Measurements from ENCODE around the gene LDHA.
"Not testable (repeated sequence)": the region's sequence is repeated elsewhere in the genome, so short reads cannot be mapped to it uniquely, and the experiment has no call there.

LDHA gene

DNA sequence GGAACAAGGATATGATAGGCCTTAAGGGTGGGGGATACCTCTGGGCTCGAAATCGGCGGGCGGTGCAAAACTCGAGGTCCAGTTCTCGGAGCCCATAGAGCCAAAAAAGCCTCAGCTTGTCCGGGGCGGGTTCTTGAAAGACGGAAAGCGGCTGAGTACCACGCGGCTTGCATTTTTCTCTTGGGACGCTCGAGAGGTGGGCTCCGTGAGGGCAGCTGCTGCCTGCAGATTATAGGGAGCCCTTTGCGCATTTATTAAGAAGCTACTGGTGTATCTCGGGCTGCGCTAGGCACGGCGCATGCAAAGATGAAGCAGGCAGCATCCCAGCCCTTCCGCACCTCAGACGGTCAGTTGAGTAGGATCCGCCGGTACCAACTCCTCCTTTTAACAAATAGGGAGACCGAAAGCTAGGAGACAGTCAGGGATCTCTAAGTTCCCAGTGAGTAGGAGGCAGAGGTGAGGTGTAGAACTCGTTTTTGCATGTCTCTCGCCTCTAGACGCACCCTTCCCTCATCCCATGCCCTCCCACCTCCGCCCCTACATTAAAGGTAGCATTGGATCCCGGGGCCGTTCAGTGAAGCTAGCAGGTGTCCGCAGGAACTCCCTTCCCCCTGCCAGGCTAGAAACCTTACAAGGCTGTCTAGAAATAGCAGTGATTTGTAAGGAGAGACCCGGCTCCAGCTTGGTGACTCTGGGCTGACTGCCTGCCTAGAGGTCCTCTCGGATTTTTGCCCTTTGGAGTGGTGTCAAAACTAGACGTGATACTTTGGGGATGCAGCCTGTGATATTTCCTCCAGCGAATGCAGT, 768 bp downstream of the LDHA start:
- DNase-seq (ENCODE audit: low read depth): no peak

DNA sequence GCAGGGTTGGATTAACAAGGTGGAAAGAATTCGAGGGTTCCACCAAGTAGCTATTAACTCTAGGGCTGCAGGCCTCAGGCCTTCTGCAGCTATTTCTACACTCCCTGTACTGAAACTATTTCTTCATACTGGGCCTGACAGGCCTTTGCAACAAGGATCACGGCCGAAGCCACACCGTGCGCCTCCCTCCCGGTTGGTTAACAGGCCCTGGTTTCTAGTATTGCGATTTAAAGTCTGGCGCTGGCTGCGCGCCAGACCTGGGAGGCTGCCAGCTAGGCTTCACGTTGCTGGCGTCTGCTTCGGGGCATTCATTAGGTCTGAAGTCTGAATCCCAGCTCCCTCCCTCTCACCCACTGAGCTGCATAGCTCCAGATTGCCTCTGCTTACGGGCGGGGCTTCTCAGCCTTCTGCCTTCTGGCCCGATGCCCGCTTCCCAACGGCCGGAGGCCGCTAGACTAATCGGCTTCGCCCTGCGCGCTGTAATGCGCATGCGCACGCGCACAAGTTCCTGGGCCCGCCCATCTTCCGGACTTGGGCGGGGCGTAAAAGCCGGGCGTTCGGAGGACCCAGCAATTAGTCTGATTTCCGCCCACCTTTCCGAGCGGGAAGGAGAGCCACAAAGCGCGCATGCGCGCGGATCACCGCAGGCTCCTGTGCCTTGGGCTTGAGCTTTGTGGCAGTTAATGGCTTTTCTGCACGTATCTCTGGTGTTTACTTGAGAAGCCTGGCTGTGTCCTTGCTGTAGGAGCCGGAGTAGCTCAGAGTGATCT, 1.6 kb downstream of the LDHA start:
- peak; percentile 84 for DNase-seq (ENCODE audit: low read depth)

DNA sequence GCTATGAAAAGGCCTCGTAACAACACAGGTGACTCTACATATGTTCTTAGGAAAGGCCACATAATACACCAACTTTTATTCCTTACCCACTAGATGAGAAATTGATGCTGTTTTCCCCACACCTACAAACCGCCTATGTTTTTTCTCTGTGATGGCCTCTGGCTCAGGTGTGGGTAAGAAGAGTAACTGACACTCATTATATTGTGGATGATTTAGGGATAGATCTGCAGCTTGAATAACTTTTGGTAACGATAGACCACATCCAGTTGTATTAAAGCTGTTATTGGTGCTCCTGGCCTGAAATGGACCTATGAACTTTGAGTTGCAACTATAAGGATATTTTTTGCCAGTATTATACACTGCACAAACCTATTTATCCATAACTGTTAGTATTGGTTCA, 3.6 kb downstream of the LDHA start:
- DNase-seq (ENCODE audit: low read depth): no peak

DNA sequence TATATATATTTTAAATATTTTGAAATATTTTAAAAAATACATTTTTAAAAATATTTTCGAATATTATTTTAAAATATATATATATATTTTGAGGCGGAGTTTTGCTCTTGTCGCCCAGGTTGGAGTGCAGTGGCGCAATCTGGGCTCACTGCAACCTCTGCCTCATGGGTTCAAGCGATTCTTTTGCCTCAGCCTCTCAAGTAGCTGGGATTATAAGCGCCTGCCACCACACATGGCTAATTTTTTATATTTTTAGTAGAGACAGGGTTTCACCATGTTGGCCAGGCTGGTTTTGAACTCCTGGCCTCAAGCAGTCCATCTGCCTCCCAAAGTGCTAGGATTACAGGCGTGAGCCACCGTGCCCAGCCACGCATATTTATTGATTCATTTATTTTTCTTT, 6.7 kb downstream of the LDHA start:
- DNase-seq (ENCODE audit: low read depth): not testable (repeated sequence)

DNA sequence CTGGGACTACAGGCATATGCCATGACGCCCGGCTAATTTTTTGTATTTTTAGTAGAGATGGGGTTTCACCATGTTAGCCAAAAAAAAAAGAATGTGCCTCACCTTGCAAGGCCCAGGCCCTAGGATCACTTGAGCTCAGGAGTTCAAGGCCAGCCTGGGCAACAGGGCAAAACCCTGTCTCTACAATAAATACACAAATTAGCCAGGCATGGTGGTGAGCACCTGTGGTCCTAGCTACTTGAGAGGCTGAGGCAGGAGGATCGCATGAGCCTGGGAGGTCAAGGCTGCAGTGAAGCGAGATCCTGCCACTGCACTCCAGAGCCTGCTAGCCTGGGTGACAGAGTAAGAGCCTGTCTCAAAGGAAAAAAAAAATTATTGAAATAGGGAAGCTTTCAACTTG, 9.7 kb downstream of the LDHA start:
- DNase-seq (ENCODE audit: low read depth): no peak

DNA sequence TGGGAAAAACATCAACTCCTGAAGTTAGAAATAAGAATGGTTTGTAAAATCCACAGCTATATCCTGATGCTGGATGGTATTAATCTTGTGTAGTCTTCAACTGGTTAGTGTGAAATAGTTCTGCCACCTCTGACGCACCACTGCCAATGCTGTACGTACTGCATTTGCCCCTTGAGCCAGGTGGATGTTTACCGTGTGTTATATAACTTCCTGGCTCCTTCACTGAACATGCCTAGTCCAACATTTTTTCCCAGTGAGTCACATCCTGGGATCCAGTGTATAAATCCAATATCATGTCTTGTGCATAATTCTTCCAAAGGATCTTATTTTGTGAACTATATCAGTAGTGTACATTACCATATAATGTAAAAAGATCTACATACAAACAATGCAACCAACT, 13.0 kb downstream of the LDHA start:
- DNase-seq (ENCODE audit: low read depth): not testable (repeated sequence)

DNA sequence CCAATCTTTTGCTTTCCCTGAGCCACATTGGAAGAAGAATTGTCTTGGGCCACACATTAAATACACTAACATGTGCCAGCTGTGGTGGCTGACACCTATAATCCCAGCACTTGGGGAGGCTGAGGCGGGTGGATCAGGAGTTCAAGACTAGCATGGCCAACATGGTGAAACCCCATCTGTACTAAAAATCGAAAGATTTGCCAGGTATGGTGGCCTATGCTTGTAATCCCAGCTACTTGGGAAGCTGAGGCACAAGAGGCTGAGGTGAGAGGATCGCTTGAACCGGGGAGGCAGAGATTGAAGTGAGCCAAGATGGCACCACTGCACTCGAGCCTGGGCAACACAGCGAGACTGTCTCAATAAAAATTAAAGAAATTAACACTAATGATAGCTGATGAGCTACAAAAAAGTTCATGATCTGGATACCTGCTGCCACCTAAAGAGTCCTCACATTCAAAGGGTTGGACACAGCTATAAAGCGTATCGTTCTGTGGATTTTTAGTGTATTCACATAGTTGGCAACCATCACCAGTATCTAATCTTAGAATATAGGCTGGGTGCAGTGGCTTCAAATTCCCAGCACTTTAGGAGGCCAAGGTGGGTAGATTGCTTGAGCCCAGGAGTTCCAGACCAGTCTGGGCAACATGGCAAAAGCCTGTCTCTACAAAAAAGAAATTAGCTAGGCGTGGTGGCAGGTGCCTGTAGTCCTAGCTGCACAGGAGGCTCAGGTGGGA, 14.4 kb downstream of the LDHA start:
- DNase-seq (ENCODE audit: low read depth): no peak

DNA sequence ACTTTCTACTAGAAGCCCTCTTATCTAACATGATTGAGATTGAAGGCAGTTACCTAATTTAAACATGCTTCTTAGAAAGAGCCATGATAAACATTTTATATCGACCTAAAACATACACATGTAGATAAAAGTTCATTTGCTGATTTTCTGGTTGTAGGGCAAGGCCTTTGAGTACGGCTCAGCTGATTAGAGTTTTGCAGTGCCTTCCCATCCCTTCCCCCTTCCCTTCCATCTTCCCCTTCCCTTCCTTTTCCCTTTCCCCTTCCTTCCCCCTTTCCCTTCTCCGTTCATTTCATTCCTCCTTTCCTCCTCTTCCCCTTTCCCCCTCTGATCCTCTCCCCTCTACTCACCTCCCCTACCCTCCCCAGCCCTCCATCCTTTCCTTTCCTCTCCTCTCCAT, 22.1 kb downstream of the LDHA start:
- DNase-seq (ENCODE audit: low read depth): no peak

DNA sequence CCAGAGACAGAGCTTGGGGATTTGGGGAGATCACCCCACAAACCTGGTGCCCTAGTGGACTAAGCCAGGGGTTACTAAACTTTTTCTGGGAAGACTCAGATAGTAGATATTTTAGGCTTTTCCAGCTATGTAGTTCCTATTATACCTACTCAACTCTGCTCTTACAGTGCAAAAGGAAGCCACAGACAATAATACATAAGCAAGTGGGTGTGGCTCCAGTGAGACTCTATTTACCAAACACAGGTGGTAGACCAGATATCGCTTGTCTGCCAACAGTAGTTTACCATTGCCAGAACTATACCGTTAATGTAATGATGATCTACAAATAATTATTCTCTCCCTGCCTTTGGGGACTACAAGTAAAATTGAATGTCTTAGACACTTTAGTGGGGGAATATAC, 24.7 kb downstream of the LDHA start:
- DNase-seq (ENCODE audit: low read depth): no peak

DNA sequence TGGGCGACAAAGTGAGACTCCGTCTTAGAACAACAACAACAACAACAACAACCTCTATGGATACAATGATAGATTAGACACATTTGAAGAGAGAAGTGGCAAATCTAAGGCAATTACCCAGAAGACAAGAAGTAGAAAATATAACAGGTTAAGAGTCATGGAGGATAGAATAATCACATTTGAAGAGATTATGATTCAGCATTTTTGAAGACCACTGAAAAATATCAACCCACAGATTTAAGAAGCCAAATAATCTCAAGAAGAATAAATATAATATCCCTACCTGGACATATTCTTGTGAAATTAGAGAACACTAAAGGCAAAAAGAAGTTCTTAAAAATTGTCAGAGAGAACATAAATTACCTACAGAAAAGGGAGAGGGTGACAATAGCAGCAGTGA, 25.7 kb downstream of the LDHA start:
- DNase-seq (ENCODE audit: low read depth): no peak

DNA sequence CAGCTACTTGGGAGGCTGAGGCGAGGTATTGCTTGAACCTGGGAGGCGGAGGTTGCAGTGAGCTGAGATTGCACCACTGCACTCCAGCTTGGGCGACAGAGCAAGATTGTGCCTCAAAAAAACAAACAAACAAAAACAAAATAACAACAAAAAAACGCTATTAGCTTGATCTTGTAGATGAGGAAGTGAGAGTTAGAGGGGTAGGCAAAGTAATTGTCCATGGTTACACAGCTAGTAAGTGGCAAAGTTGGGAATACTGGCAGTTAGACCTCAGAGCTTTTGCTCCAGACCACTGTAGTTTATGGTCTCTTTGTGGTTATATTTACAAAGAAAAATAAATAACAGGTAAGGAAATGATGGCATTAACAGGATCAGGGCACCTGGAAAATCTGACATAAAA, 32.9 kb downstream of the LDHA start:
- no peak for DNase-seq (ENCODE audit: low read depth)

DNA sequence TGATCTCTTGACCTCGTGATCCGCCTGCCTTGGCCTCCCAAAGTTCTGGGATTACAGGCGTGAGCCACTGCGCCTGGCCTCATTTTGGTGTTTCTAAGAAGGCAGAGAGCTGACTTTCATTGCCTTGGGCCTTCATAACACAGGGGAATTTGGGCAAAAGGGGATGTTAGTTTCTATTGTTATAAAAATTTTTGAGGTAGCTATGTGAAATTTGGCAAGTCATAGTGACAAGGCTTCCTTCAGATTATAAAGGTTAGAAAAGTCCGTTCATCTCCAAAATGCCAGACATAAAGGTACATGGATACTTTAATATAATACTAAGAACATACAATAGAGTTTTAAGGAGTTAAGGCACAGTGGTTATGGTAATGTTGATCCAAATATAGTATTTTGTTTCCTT, 35.0 kb downstream of the LDHA start:
- DNase-seq (ENCODE audit: low read depth): no peak

DNA sequence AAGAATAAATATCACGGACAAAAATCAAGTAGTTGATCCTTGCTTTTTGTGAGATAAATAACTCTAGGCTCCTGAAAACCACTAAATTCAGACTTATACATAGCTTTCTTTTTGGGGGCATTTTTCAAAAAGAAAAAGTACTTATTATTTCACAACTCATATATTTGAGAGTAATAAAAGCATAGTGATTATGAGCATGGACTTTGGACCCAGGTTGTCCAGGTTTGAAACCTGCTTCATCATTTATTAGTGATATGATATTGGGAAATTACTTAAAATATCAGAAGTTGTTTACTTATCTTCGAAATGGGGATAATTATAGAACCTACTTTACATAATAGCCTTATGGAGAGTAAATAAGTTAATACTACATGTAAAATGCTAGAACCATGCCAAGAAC, 44.3 kb downstream of the LDHA start:
- no peak for DNase-seq (ENCODE audit: low read depth)

DNA sequence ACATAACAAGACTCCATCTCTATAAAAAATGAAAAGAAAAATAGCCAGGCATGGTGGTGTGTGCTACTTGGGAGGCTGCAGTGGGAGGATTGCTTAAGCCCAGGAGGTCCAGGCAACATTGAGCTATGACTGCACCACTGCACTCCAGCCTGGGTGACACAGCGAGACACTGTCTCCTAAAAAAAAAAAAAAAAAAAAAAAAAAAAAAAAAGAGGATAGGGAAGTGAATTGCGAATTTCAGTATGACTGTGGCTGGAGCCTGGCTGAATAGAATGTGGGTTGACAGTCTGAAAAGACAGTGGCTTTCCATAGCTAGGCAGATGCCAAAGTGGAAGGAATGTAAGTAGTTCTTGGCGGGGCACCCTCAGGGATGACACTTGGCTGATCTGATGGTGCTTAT, 54.9 kb downstream of the LDHA start:
- DNase-seq (ENCODE audit: low read depth): no peak

DNA sequence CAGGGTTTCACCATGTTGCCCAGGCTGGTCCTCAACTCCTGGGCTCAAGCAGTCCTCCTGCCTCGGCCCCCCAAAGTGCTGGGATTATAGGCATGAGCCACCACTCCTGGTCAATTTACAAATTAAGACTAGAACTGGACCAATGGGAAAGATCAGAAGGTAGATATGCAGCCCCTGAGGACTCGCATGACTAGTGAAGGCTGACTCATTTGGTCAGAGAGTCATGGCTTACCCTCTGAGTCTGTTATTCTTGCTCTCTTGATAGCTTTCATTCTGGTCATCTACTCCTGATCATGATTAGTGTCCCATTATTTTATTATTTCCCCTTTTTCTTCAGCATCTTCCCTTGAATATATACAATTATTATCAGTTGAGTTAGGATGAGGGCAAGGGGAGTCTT, 58.6 kb downstream of the LDHA start:
- no peak for DNase-seq (ENCODE audit: low read depth)

DNA sequence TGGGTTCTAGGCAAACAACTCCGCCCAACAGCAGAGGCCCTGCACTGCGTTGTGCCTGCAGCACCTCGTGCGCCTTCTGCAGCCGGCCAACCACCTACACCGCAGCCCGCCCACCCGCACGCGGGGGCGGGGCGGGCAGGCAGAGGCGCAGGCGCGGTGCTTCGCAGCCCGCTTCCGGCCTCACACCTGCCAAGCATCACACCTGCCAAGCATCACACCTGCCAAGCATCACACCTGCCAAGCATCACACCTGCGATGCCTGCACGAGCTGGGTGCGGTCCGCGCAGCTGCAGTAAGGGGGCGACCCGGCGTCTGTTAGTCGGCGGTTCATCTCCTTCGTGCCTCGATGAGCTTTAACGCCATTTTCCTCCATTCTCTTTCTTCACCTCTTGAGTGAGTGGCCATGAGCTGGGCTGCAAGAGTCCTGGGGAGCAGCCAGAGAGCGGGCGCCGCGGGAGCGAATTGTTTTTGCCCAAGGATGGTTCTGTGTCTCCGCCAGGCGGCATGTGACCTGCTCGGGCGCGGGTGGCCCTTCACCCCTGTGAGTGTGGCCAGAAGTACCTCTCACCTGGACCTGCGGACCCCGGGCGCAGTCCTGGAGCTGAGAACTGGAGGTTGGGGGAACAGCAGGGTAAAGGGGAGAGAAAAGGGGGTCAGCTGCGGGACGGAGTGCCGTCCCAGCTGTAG, 61.5 kb downstream of the LDHA start, which contains the start of gene LDHAL6A:
Gene LDHAL6A (plus strand): TSS at position 171 of the 687 bp plus-strand sequence. CDS start 825 bp downstream, outside the sequence.
- no peak for DNase-seq (ENCODE audit: low read depth)

DNA sequence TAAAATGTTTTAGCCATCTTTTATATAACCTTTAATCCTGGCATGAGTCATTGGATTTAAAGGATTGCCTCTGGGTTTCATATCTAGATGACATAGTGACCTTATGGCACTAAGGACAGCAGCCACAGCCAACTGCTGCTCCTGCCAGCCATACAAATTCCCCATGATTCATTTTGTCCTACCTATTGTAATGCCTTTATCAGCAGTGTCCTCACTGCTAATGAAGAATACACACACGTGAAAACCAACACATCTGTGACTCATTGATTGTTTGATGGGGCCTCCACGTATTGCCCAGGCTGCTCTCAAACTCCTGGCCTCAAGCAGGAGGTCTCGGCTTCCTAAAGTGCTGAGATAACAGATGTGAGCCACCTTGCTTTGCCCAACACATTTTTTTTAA, 63.1 kb downstream of the LDHA start:
- no peak for DNase-seq (ENCODE audit: low read depth)
